Mesendoderm (in vitro differentiated cells): ENCODE results near the gene NKD2.

Source experiments
- DNase-seq: peaks from one replicate; pipeline ENCODE4 v3.0.0; 2013
- H2AK5ac ChIP-seq: 2 replicates; pipeline ENCODE4 v1.6.1; 2013; ENCODE audit warnings: low read length, inconsistent platforms
- H2BK120ac ChIP-seq: 2 replicates; pipeline ENCODE4 v1.6.1; 2013; ENCODE audit warnings: low read depth, mild to moderate bottlenecking, low read length, moderate library complexity, mixed read lengths
- H2BK15ac ChIP-seq: replicated peaks from 2 replicates; pipeline ENCODE4 v1.6.1; 2013; ENCODE audit warnings: low read depth, mild to moderate bottlenecking, moderate library complexity
- H2BK5ac ChIP-seq: 2 replicates; pipeline ENCODE4 v1.6.1; 2013; ENCODE audit warnings: low read length, inconsistent platforms
- H3K18ac ChIP-seq: 2 replicates; pipeline ENCODE4 v1.6.1; 2013; ENCODE audit warnings: mild to moderate bottlenecking, low read length, mixed read lengths
- H3K23ac ChIP-seq: one replicate; pipeline ENCODE4 v1.6.1; 2013; ENCODE audit warnings: low read length
- H3K27ac ChIP-seq: 2 replicates; pipeline ENCODE4 v1.5.1; 2013; ENCODE audit warnings: low read depth, mild to moderate bottlenecking, inconsistent platforms, low read length, moderate library complexity
- H3K27me3 ChIP-seq: 2 replicates; pipeline ENCODE4 v1.6.1; 2013; ENCODE audit warnings: low read length, control low read depth, mild to moderate bottlenecking, inconsistent platforms; ENCODE audit not compliant: insufficient read depth, poor library complexity
- H3K36me3 ChIP-seq: 2 replicates; pipeline ENCODE4 v1.6.1; 2013; ENCODE audit warnings: low read length, inconsistent platforms; ENCODE audit not compliant: control insufficient read depth, insufficient read depth
- H3K4ac ChIP-seq: one replicate; pipeline ENCODE4 v1.6.1; 2013; ENCODE audit warnings: low read depth, mild to moderate bottlenecking, low read length, moderate library complexity
- H3K4me1 ChIP-seq: 2 replicates; pipeline ENCODE4 v1.6.1; 2013; ENCODE audit warnings: low read depth, low read length, inconsistent platforms; ENCODE audit not compliant: control insufficient read depth
- H3K4me2 ChIP-seq: 2 replicates; pipeline ENCODE4 v1.6.1; 2013; ENCODE audit warnings: low read length
- H3K4me3 ChIP-seq: 2 replicates; pipeline ENCODE4 v1.5.1; 2013; ENCODE audit warnings: mild to moderate bottlenecking, low read length
- H3K56ac ChIP-seq: one replicate; pipeline ENCODE4 v1.6.1; 2013; ENCODE audit warnings: low read length
- H3K79me1 ChIP-seq: 2 replicates; pipeline ENCODE4 v1.6.1; 2013; ENCODE audit warnings: low read length, inconsistent platforms
- H3K79me2 ChIP-seq: 2 replicates; pipeline ENCODE4 v1.6.1; 2013; ENCODE audit warnings: mild to moderate bottlenecking, low read length; ENCODE audit not compliant: control insufficient read depth, insufficient read depth
- H3K9ac ChIP-seq: 2 replicates; pipeline ENCODE4 v1.6.1; 2013; ENCODE audit warnings: low read length, inconsistent platforms
- H4K5ac ChIP-seq: one replicate; pipeline ENCODE4 v1.6.1; 2013; ENCODE audit warnings: low read length
- H4K8ac ChIP-seq: one replicate; pipeline ENCODE4 v1.6.1; 2013; ENCODE audit warnings: low read depth, mild to moderate bottlenecking, control low read depth, low read length, moderate library complexity
- WGBS: extraction: QIAGEN DNeasy Blood & Tissue Kit; methylation state at CpG from one replicate; pipeline ENCODE4 v1.1.7; 2013; ENCODE audit warnings: low lambda C conversion rate, missing lambda C conversion rate; ENCODE audit not compliant: insufficient coverage; ENCODE audit errors: extremely low coverage; 5-methylcytosine and 5-hydroxymethylcytosine counted together

The NKD2 gene

GRCh38 chr5:1007221-1007680 is 1.4 kb upstream of the NKD2 start:
- H3K9ac ChIP-seq, result no peak overlapping the region
- no peak overlapping the region for H3K4me2 ChIP-seq
- H2BK5ac ChIP-seq, result no peak overlapping the region
- H3K27ac ChIP-seq, result no peak overlapping the region
- H3K4me3 ChIP-seq, result no peak overlapping the region
- no peak overlapping the region for H3K56ac ChIP-seq
- peak overlapping the region; percentile 37 for H3K23ac ChIP-seq
- no peak overlapping the region for H3K18ac ChIP-seq
- no peak overlapping the region for H4K5ac ChIP-seq
- no peaks in the 10 kb centered on the region for H3K4me1 ChIP-seq
- no peaks in the 10 kb centered on the region for H3K79me1 ChIP-seq
- H2AK5ac ChIP-seq, result no peak overlapping the region
- H3K4ac ChIP-seq, result no peak overlapping the region
- no CpG with 5 or more reads among the region's 17 CpGs for WGBS
- no peak overlapping the region for H2BK120ac ChIP-seq
- H2BK15ac ChIP-seq, result no peak overlapping the region
- no peaks in the 10 kb centered on the region for H3K36me3 ChIP-seq
- peaks cover 14% of the 10 kb centered on the region for H3K27me3 ChIP-seq
- H3K79me2 ChIP-seq, result no peaks in the 10 kb centered on the region
- no peak overlapping the region for H4K8ac ChIP-seq
- DNase-seq, result no peak

GRCh38 chr5:1007681-1008450 is 736 bp upstream of the NKD2 start:
- no peaks in the 10 kb centered on the region for H3K79me2 ChIP-seq
- DNase-seq, result no peak
- no peaks in the 10 kb centered on the region for H3K4me1 ChIP-seq
- no peak overlapping the region for H4K8ac ChIP-seq
- H3K4me3 ChIP-seq, result no peak overlapping the region
- H3K56ac ChIP-seq, result no peak overlapping the region
- no CpG with 5 or more reads among the region's 23 CpGs for WGBS
- no peak overlapping the region for H3K27ac ChIP-seq
- H3K4ac ChIP-seq, result no peak overlapping the region
- H3K23ac ChIP-seq, result peak overlapping the region; percentile 37
- no peaks in the 10 kb centered on the region for H3K79me1 ChIP-seq
- H2BK15ac ChIP-seq, result no peak overlapping the region
- H2BK5ac ChIP-seq, result no peak overlapping the region
- peaks cover 14% of the 10 kb centered on the region for H3K27me3 ChIP-seq
- no peak overlapping the region for H3K9ac ChIP-seq
- no peak overlapping the region for H2AK5ac ChIP-seq
- H4K5ac ChIP-seq, result no peak overlapping the region
- no peak overlapping the region for H3K4me2 ChIP-seq
- no peak overlapping the region for H2BK120ac ChIP-seq
- H3K36me3 ChIP-seq, result no peaks in the 10 kb centered on the region
- H3K18ac ChIP-seq, result no peak overlapping the region

- Histone ChIP-seq H3K18ac (no peak overlapping the region), H3K9ac (no peak overlapping the region), H3K79me2 (no peaks in the 10 kb centered on the region), H3K4me2 (peak overlapping the region; percentile 52), H2BK15ac (no peak overlapping the region), H3K23ac (no peak overlapping the region), H4K5ac (no peak overlapping the region), H3K4me3 (no peak overlapping the region), H3K27ac (no peak overlapping the region), H3K56ac (peak overlapping the region; percentile 70), H2BK5ac (no peak overlapping the region), H4K8ac (no peak overlapping the region), H3K36me3 (no peaks in the 10 kb centered on the region), H3K4me1 (no peaks in the 10 kb centered on the region), H3K79me1 (no peaks in the 10 kb centered on the region), H2BK120ac (no peak overlapping the region), H3K27me3 (peaks cover 14% of the 10 kb centered on the region), H3K4ac (no peak overlapping the region), H2AK5ac (no peak overlapping the region)
- no peak for DNase-seq
- no CpG with 5 or more reads among the region's 70 CpGs for WGBS
Measured at GRCh38 chr5:1009359-1010180, 968 bp downstream of the NKD2 start.

- DNase-seq, result no peak
Measured at GRCh38 chr5:1010181-1010510, 1.5 kb downstream of the NKD2 start.

GRCh38 chr5:1010641-1011046 is 2.0 kb downstream of the NKD2 start:
- H2AK5ac ChIP-seq, result no peak overlapping the region
- H3K36me3 ChIP-seq, result no peaks in the 10 kb centered on the region
- H3K4me1 ChIP-seq, result no peaks in the 10 kb centered on the region
- WGBS, result no CpG with 5 or more reads among the region's 13 CpGs
- no peak overlapping the region for H2BK15ac ChIP-seq
- no peak overlapping the region for H3K27ac ChIP-seq
- H2BK5ac ChIP-seq, result no peak overlapping the region
- H3K18ac ChIP-seq, result no peak overlapping the region
- H3K9ac ChIP-seq, result no peak overlapping the region
- no peak overlapping the region for H3K23ac ChIP-seq
- no peak overlapping the region for H3K4me2 ChIP-seq
- H3K4ac ChIP-seq, result no peak overlapping the region
- no peak overlapping the region for H2BK120ac ChIP-seq
- DNase-seq, result no peak
- no peak overlapping the region for H3K4me3 ChIP-seq
- H3K79me1 ChIP-seq, result no peaks in the 10 kb centered on the region
- no peak overlapping the region for H4K8ac ChIP-seq
- H4K5ac ChIP-seq, result no peak overlapping the region
- peaks cover 13% of the 10 kb centered on the region for H3K27me3 ChIP-seq
- no peaks in the 10 kb centered on the region for H3K79me2 ChIP-seq
- no peak overlapping the region for H3K56ac ChIP-seq

More at GRCh38 chr5:1010181-1010510, 1.5 kb downstream of the NKD2 start:
- Histone ChIP-seq H3K27me3 (peaks cover 14% of the 10 kb centered on the region), H2BK120ac (no peak overlapping the region), H3K27ac (no peak overlapping the region), H3K4me1 (no peaks in the 10 kb centered on the region), H3K79me1 (no peaks in the 10 kb centered on the region), H3K79me2 (no peaks in the 10 kb centered on the region), H3K4me3 (no peak overlapping the region), H4K8ac (no peak overlapping the region), H3K18ac (no peak overlapping the region), H2AK5ac (no peak overlapping the region), H3K4me2 (no peak overlapping the region), H3K4ac (no peak overlapping the region), H3K23ac (no peak overlapping the region), H2BK5ac (no peak overlapping the region), H3K56ac (no peak overlapping the region), H2BK15ac (no peak overlapping the region), H4K5ac (no peak overlapping the region), H3K36me3 (no peaks in the 10 kb centered on the region), H3K9ac (no peak overlapping the region)
- no CpG with 5 or more reads among the region's 4 CpGs for WGBS
